ENCODE data around the gene PDE8B.

Gene PDE8B

GRCh38 chr5:77319117-77319804, 108.8 kb downstream of the PDE8B start:
- no peak for DNase-seq (ENCODE audit: low read depth)

GRCh38 chr5:77321793-77322394, 111.4 kb downstream of the PDE8B start:
- DNase-seq (ENCODE audit: low read depth): no peak

- DNase-seq (ENCODE audit: low read depth): no peak
Observed at GRCh38 chr5:77322406-77322805, 111.9 kb downstream of the PDE8B start.

GRCh38 chr5:77325921-77326541, 115.6 kb downstream of the PDE8B start:
- DNase-seq (ENCODE audit: low read depth): no peak

GRCh38 chr5:77326986-77327734, 116.7 kb downstream of the PDE8B start:
- no peak for DNase-seq (ENCODE audit: low read depth)

- DNase-seq (ENCODE audit: low read depth): no peak
Observed at GRCh38 chr5:77328930-77329647, 118.6 kb downstream of the PDE8B start.

GRCh38 chr5:77329664-77330430, 119.4 kb downstream of the PDE8B start:
- no peak for DNase-seq (ENCODE audit: low read depth)

GRCh38 chr5:77333036-77333435, 122.6 kb downstream of the PDE8B start:
- no peak for DNase-seq (ENCODE audit: low read depth)

- DNase-seq (ENCODE audit: low read depth): no peak
Observed at GRCh38 chr5:77333451-77334123, 123.1 kb downstream of the PDE8B start.

- DNase-seq (ENCODE audit: low read depth): no peak
Observed at GRCh38 chr5:77337246-77337645, 126.8 kb downstream of the PDE8B start.

GRCh38 chr5:77337686-77338085, 127.2 kb downstream of the PDE8B start:
- no peak for DNase-seq (ENCODE audit: low read depth)

GRCh38 chr5:77339337-77339890, 128.9 kb downstream of the PDE8B start:
- no peak for DNase-seq (ENCODE audit: low read depth)

- DNase-seq (ENCODE audit: low read depth): no peak
Observed at GRCh38 chr5:77343165-77343564, 132.7 kb downstream of the PDE8B start.

- DNase-seq (ENCODE audit: low read depth): no peak
Observed at GRCh38 chr5:77347435-77348098, 137.1 kb downstream of the PDE8B start.

GRCh38 chr5:77353251-77353650, 142.8 kb downstream of the PDE8B start:
- DNase-seq (ENCODE audit: low read depth): no peak

GRCh38 chr5:77354454-77354853, 144.0 kb downstream of the PDE8B start:
- no peak for DNase-seq (ENCODE audit: low read depth)

GRCh38 chr5:77355080-77355479, 144.6 kb downstream of the PDE8B start:
- DNase-seq (ENCODE audit: low read depth): no peak

GRCh38 chr5:77355751-77356150, 145.3 kb downstream of the PDE8B start:
- DNase-seq (ENCODE audit: low read depth): no peak

- no peak for DNase-seq (ENCODE audit: low read depth)
Observed at GRCh38 chr5:77356740-77357139, 146.3 kb downstream of the PDE8B start.
